ENCODE measurements around the gene MED10.

GRCh38 chr5:6378766-6379103, 388 bp upstream of the MED10 start:
- TF ChIP-seq CTCF (conservative IDR thresholded peaks at IDR 0.05), result no peak
- no peak for TF ChIP-seq ZFX (IDR thresholded peaks at IDR 0.05)
